ENCODE results near the gene B2M. TPM values are rescaled to one million over a fixed set of nuclear protein-coding genes. Genes with fewer than 3 reads are reported as not detected.

Gene B2M
- total and polyA plus RNA-seq, 2 of the 8 experiments (the other 6 are each of a cell fraction or from before 2014, with no cell fraction given) = 78.9 to 907 TPM

- 0 out of 7 replicates have a peak, but pooled peaks cover 0 to 3% (median 0%) of the 10 kb centered on the region in 4 experiments for H3K4me1 ChIP-seq (replicated peaks in 1 of 4; ENCODE audit: control insufficient read depth in 3 of 4, insufficient read depth in 4 of 4, low read length in 3 of 4)
- no peak overlapping the region for H2BK120ac ChIP-seq (replicated peaks; ENCODE audit: low read depth, low read length)
- peak overlapping the region; percentile 22; the same call in 1 of the 2 replicates for H4K8ac ChIP-seq (ENCODE audit: extremely low read depth, insufficient read depth, low read length)
- H3K79me1 ChIP-seq (ENCODE audit: low read depth, low read length) = no peaks in the 10 kb centered on the region
- H3K27ac ChIP-seq (ENCODE audit: low read depth, low read length) = no peak overlapping the region
- H2BK12ac ChIP-seq (ENCODE audit: low read depth, low read length) = no peak overlapping the region
- peak overlapping the region; percentile 90 to 94 for H3K4me2 ChIP-seq (ENCODE audit: insufficient read depth in 1 of 2, low read depth in 2 of 2, low read length in 2 of 2)
- peak overlapping the region; percentile 55; the same call in 1 of the 2 replicates for H3K18ac ChIP-seq (ENCODE audit: extremely low read depth, low read length)
- peak overlapping the region; percentile 27 to 77 (median 66) for H3K9ac ChIP-seq (replicated peaks in 1 of 4; ENCODE audit: extremely low read depth in 1 of 4, low read depth in 3 of 4, low read length in 3 of 4)
- no peaks in the 10 kb centered on the region for H4K20me1 ChIP-seq (replicated peaks in 1 of 2; ENCODE audit: control insufficient read depth in 1 of 2, insufficient read depth in 2 of 2, low read length in 2 of 2)
- no peak overlapping the region for H3K23ac ChIP-seq (ENCODE audit: insufficient read length)
- ChIA-PET POLR2A (ENCODE audit: partially characterized antibody) (interaction anchor here (0.6 to 4.2 kb wide), 18 partner anchors 8 to 324 kb away, joined by 3 to 64 read pairs (median 3); partner anchors contain the start of genes SPG11 and TRIM69), CTCF (ENCODE audit: partially characterized antibody) (interaction anchor here (1.0 to 6.6 kb wide), 5 partner anchors 11 to 48 kb away, joined by 3 to 61 read pairs (median 5); partner anchors contain the start of genes SPG11 and TRIM69)
- no peaks in the 10 kb centered on the region for H3K9me3 ChIP-seq (ENCODE audit: insufficient read depth in 2 of 2, low read depth in 1 of 2, low read length in 1 of 2)
- no peak overlapping the region for H2BK20ac ChIP-seq (ENCODE audit: low read length)
- no peak overlapping the region for H3K56ac ChIP-seq (replicated peaks; ENCODE audit: insufficient read length, low read depth, low read length)
- no peak overlapping the region for H4K91ac ChIP-seq (replicated peaks; ENCODE audit: insufficient read length, low read length)
- no peak overlapping the region for H2BK15ac ChIP-seq (ENCODE audit: low read length)
- peak overlapping the region; percentile 60; the same call in 1 of the 2 replicates for H2AFZ ChIP-seq (ENCODE audit: low read length)
- peaks cover 0 to 10% (median 8%) of the 10 kb centered on the region in 4 experiments; a peak in 5 of 7 replicates for H3K27me3 ChIP-seq (replicated peaks in 1 of 4; ENCODE audit: control insufficient read depth in 3 of 4, extremely low read depth in 1 of 4, insufficient read depth in 3 of 4, low read length in 3 of 4)
- H3K79me2 ChIP-seq (ENCODE audit: control insufficient read depth in 1 of 2, insufficient read depth in 2 of 2, low read length in 2 of 2) = peaks cover 0 to 9% of the 10 kb centered on the region in 2 experiments; a peak in 2 of 4 replicates
- H3K4me3 ChIP-seq (ENCODE audit: extremely low read depth in 1 of 4, insufficient read depth in 2 of 4, low read depth in 3 of 4, low read length in 4 of 4) = peak overlapping the region; percentile 79 to 95 (median 88)
- DNase-seq (ENCODE audit: low read depth in 1 of 2, low spot score in 2 of 2) (no peak), FAIRE-seq (no peak)
- 6% methylated on average over 44 of the region's 46 CpGs; no CpG with 5 or more reads in 1 of the 2 experiments for WGBS, 2 experiments (ENCODE audit: extremely low coverage in 1 of 2, insufficient coverage in 1 of 2, insufficient read length in 1 of 2, insufficient replicate concordance in 2 of 2, low coverage in 1 of 2, low lambda C conversion rate in 2 of 2, missing lambda C conversion rate in 1 of 2)
- H3K4ac ChIP-seq (replicated peaks; ENCODE audit: insufficient read length, low read depth, low read length) = no peak overlapping the region
- no peak overlapping the region for H4K5ac ChIP-seq (ENCODE audit: insufficient read length, low read depth, low read length)
- no peak overlapping the region for H2BK5ac ChIP-seq (ENCODE audit: low read depth, low read length)
- peaks cover 2 to 15% (median 9%) of the 10 kb centered on the region in 4 experiments; a peak in 5 of 8 replicates for H3K36me3 ChIP-seq (ENCODE audit: control insufficient read depth in 2 of 4, insufficient read depth in 4 of 4, low read length in 3 of 4)
- no peak overlapping the region for H3K14ac ChIP-seq (ENCODE audit: insufficient read length)
- no peak overlapping the region for H2AK5ac ChIP-seq (ENCODE audit: low read depth, low read length)
- peaks cover 4% of the 10 kb centered on the region for H3K23me2 ChIP-seq (ENCODE audit: low read depth, low read length)
- TF ChIP-seq RNF2 (IDR thresholded peaks at IDR 0.05; ENCODE audit: borderline replicate concordance, low read depth, low read length, missing control alignments, poor library complexity, severe bottlenecking) (no peak), CHD2 (IDR thresholded peaks at IDR 0.05; ENCODE audit: low read length) (no peak), E2F6 (IDR thresholded peaks at IDR 0.05) (peak; percentile 78; the same call in 1 of the 2 replicates), CEBPB (IDR thresholded peaks at IDR 0.05; ENCODE audit: low read depth, low read length) (no peak), HDAC6 (IDR thresholded peaks at IDR 0.05; ENCODE audit: low read depth, low read length) (no peak), ZNF274 (IDR thresholded peaks at IDR 0.05; ENCODE audit: borderline replicate concordance, extremely low read depth, low read length) (no peak), EP300 (IDR thresholded peaks at IDR 0.05; ENCODE audit: borderline replicate concordance in 1 of 2, low read depth in 2 of 2, low read length in 2 of 2) (no peak), KDM4A (IDR thresholded peaks at IDR 0.05; ENCODE audit: low read depth, low read length, severe bottlenecking) (peak; percentile 66), TCF12 (IDR thresholded peaks at IDR 0.05; ENCODE audit: low read depth, low read length) (no peak)
- TF ChIP-seq, protein P1, sequence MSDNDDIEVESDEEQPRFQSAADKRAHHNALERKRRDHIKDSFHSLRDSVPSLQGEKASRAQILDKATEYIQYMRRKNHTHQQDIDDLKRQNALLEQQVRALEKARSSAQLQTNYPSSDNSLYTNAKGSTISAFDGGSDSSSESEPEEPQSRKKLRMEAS (IDR thresholded peaks at IDR 0.05) = peak; percentile 74
Observed at GRCh38 chr15:44711743-44712345, 527 bp downstream of the B2M start.

Data from H1 (cell line).